ENCODE measurements around the gene ARSG.
A peak's percentile ranks its signal among the peaks of the same experiment; 100 is the strongest.
"Not testable (repeated sequence)": the region's sequence is repeated elsewhere in the genome, so short reads cannot be mapped to it uniquely, and the experiment has no call there.

Gene ARSG

DNA sequence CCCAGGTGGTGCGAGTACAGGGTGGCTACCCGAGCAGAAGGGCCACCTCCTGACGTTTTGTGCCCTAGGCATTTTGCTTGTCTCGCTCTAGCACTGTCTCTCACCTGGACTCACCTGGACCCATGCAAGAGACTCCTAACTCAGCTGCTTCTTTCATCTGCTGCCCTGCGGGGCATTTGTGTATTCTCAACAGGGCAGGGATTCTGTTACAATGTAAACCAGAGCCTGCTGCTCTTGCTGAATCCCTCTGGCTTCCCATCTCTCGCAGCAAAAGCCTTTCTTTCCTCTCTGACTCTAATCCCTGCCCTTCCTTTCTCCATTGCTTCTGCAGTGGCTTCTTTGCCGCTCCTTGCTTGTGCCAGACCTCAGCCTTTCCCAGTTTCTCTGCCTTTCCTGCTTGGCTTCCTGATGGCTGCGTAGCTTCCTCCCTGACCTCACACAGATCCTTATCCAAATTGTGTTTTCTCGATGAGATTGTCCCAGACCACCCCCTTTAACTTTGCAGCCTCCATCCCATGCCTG is 10.2 kb downstream of the ARSG start:
- TF ChIP-seq, protein P1, sequence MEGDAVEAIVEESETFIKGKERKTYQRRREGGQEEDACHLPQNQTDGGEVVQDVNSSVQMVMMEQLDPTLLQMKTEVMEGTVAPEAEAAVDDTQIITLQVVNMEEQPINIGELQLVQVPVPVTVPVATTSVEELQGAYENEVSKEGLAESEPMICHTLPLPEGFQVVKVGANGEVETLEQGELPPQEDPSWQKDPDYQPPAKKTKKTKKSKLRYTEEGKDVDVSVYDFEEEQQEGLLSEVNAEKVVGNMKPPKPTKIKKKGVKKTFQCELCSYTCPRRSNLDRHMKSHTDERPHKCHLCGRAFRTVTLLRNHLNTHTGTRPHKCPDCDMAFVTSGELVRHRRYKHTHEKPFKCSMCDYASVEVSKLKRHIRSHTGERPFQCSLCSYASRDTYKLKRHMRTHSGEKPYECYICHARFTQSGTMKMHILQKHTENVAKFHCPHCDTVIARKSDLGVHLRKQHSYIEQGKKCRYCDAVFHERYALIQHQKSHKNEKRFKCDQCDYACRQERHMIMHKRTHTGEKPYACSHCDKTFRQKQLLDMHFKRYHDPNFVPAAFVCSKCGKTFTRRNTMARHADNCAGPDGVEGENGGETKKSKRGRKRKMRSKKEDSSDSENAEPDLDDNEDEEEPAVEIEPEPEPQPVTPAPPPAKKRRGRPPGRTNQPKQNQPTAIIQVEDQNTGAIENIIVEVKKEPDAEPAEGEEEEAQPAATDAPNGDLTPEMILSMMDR (conservative IDR thresholded peaks at IDR 0.05; ENCODE audit: low read depth, low read length), result no peak
- DNase-seq (ENCODE audit: low read depth), result peak; percentile 9

DNA sequence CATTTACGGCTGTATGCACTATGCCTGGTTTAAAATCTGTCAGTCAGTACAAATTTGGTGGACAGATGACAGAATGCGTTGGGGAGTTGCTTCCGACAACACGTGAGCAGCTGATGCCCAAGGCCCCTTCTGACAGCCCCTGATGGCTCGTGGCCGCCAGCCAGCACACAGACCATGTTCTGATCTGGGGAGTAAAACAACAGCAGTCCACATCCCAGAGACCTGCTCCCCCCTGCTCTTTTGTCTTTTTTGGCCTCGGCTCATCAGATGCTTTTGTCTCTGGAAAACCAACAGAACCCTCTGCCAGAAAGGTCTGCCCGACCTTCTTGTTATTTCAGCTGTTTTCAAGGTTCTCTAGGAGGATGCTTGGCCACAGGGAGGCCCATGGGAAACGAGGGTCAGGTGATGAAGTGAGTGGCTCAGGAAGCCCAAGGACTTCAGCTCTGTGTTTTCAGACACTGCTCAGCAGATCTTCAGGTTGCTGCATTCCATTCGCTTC is 10.8 kb downstream of the ARSG start:
- TF ChIP-seq, protein P1 (conservative IDR thresholded peaks at IDR 0.05; ENCODE audit: low read depth, low read length), result peak; percentile 4
- DNase-seq (ENCODE audit: low read depth), result peak; percentile 96
- no peak overlapping the region for H3K4me3 ChIP-seq (ENCODE audit: low read depth, low read length)

More for the DNA sequence above, 10.2 kb downstream of the ARSG start:
- no peak overlapping the region for H3K4me3 ChIP-seq (ENCODE audit: low read depth, low read length)

DNA sequence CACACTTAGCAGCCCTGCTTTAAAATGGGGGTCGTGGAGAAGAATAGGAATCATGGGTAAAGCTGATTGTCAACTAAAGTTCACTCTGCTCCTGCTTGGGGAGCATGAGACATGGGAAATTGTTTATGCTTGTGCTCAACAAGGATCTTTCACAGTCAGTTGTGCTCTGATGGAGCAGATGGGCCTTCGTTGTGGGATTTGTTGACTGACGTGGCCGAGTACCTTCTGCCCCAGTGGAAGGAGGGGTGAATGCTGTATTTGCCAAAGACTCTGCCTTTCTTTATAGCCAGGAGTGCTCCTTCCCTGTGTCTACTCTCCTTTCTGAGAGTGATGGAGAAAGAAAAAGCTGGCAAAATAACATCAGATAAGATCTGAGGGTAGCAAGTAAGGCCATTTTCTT is 11.4 kb downstream of the ARSG start:
- no peak for DNase-seq (ENCODE audit: low read depth)
- TF ChIP-seq, protein P1 (conservative IDR thresholded peaks at IDR 0.05; ENCODE audit: low read depth, low read length), result no peak
- H3K4me3 ChIP-seq (ENCODE audit: low read depth, low read length), result no peak overlapping the region

DNA sequence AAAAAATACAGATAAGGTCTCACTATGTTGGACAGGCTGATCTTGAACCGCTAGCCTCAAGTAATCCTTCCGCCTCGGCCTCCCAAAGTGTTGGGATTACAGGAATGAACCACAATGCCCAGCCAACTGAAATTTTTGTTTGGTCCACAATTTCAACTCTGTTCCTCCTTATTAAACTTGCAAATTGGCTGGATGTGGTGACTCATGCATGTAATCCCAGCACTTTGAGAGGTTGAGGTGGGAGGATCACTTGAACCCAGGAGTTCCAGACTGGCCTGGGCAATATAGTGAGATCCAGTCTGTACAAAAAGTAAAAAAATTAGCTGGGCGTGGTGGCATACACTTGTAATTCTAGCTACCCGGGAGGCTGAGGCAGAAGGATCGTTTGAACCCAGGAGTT is 13.4 kb downstream of the ARSG start:
- DNase-seq (ENCODE audit: low read depth), result no peak
- H3K4me3 ChIP-seq (ENCODE audit: low read depth, low read length), result no peak overlapping the region
- TF ChIP-seq, protein P1 (conservative IDR thresholded peaks at IDR 0.05; ENCODE audit: low read depth, low read length), result no peak

DNA sequence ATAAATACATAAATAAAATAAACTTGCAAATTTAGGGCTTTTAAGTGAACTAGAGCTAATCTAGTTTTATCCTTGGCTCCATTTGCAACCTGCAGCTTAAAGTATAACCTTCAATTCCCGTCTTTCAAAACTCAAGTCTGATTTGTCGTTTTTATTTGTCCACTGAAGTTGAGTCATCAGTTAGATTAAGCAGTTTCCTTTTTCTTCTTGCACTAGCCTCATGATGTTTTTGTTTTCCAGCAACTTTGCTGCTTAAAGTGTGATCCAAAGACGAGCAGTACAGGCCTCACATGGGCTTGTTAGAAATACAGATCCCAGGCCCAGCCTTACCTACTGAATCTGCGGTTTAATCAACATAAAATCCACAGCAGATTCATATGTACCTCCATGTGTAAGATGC is 13.8 kb downstream of the ARSG start:
- H3K4me3 ChIP-seq (ENCODE audit: low read depth, low read length), result no peak overlapping the region
- peak; percentile 75 for DNase-seq (ENCODE audit: low read depth)
- TF ChIP-seq, protein P1 (conservative IDR thresholded peaks at IDR 0.05; ENCODE audit: low read depth, low read length), result no peak

DNA sequence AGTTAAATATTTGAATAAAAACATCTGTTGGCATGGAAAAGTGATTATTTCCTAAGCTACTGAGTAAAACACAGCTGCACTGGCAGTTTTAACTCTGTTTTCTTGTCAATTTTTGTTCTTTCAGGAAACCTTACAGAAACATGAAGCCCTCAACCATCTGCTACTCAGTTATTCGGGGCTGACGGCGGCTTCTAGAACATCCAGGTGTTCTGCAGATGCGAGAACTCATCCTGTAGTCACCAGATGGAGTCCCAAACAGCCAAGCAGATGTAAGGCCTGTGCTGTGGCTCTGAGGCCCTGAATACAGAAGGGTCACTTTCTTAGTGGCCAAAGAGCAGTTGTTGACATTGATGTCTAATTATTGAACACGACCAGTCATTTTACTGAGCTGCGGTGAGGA is 15.5 kb downstream of the ARSG start:
- TF ChIP-seq, protein P1 (conservative IDR thresholded peaks at IDR 0.05; ENCODE audit: low read depth, low read length), result no peak
- DNase-seq (ENCODE audit: low read depth), result no peak
- no peak overlapping the region for H3K4me3 ChIP-seq (ENCODE audit: low read depth, low read length)

DNA sequence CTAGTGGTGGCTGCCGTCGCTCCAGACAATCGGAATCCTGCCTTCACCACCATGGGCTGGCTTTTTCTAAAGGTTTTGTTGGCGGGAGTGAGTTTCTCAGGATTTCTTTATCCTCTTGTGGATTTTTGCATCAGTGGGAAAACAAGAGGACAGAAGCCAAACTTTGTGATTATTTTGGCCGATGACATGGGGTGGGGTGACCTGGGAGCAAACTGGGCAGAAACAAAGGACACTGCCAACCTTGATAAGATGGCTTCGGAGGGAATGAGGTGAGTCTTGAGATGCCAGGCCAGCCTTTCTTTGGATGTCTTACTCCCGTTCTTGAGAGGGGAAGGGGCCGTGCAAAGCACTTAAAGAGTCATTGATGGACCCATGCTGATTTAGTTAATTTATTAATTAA is 16.1 kb downstream of the ARSG start:
- DNase-seq (ENCODE audit: low read depth), result no peak

DNA sequence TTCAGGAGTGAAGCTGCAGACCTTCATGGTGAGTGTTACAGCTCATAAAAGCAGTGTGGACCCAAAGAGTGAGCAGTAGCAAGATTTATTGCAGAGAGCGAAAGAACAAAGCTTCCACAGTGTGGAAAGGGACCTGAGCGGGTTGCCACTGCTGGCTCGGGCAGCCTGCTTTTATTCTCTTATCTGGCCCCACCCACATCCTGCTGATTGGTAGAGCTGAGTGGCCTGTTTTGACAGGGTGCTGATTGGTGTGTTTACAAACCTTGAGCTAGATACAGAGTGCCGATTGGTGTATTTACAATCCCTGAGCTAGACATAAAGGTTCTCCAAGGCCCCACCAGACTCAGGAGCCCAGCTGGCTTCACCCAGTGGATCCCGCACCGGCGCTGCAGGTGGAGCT is 17.2 kb downstream of the ARSG start:
- DNase-seq (ENCODE audit: low read depth); H3K4me3 ChIP-seq (ENCODE audit: low read depth, low read length): not testable (repeated sequence)

More for the DNA sequence above, 16.1 kb downstream of the ARSG start:
- TF ChIP-seq, protein P1 (conservative IDR thresholded peaks at IDR 0.05; ENCODE audit: low read depth, low read length), result no peak
- no peak overlapping the region for H3K4me3 ChIP-seq (ENCODE audit: low read depth, low read length)

DNA sequence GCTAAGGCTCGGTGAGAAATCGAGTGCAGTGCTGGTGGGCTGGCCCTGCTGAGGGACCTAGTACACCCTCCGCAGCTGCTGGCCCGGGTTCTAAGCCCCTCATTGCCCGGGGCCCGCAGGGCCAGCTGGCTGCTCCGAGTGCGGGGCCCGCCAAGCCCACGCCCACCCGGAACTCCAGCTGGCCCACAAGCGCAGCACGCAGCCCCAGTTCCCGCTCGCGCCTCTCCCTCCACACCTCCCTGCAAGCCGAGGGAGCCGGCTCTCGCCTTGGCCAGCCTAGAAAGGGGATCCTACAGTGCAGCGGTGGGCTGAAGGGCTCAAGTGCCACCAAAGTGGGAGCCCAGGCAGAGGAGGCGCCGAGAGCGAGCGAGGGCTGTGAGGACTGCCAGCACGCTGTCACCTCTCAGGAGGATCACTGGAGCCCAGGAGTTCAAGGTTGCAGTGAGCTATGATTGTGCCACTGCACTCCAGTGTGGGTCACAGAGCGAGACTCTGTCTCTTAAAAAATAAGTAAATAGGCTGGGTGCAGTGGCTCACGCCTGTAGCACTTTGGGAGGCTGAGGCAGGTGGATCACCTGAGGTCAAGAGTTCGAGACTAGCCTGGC is 17.9 kb downstream of the ARSG start:
- H3K4me3 ChIP-seq (ENCODE audit: low read depth, low read length); DNase-seq (ENCODE audit: low read depth): not testable (repeated sequence)
